ENCODE data around the gene RPP14.
"Not testable (repeated sequence)": the region's sequence is repeated elsewhere in the genome, so short reads cannot be mapped to it uniquely, and the experiment has no call there.

RPP14 gene

GRCh38 chr3:58329922-58330413 lies 23.9 kb downstream of the RPP14 start:
- Mint-ChIP-seq H3K9me3 (no peaks in the 10 kb centered on the region), H3K27me3 (no peaks in the 10 kb centered on the region), H3K4me1 (peaks cover 38% of the 10 kb centered on the region), H3K4me3 (no peak overlapping the region), H3K36me3 (no peaks in the 10 kb centered on the region), H3K27ac (no peak overlapping the region)
- CTCF ChIA-PET: interaction anchor here (0.7 to 3.4 kb wide), 4 partner anchors 9 to 193 kb away, joined by 3 to 13 read pairs (median 4); partner anchors contain the start of genes HTD2 and RPP14
- DNase-seq: no peak

- Mint-ChIP-seq H3K9me3 (no peaks in the 10 kb centered on the region), H3K27ac (no peak overlapping the region), H3K36me3 (peaks cover 8% of the 10 kb centered on the region), H3K4me3 (peak overlapping the region; percentile 66), H3K4me1 (peaks cover 39% of the 10 kb centered on the region), H3K27me3 (no peaks in the 10 kb centered on the region)
- no peak for DNase-seq
- CTCF ChIA-PET: interaction anchor here (1.0 to 6.1 kb wide), 5 partner anchors 9 to 162 kb away, joined by 3 to 45 read pairs (median 13); partner anchors contain the start of genes HTD2 and RPP14
Observed at GRCh38 chr3:58331593-58332152, 25.6 kb downstream of the RPP14 start.

- CTCF ChIA-PET: interaction anchor here (0.6 to 6.1 kb wide), 12 partner anchors 8 to 161 kb away, joined by 3 to 45 read pairs (median 5); partner anchors contain the start of genes HTD2 and RPP14
- H3K4me3 Mint-ChIP-seq: peak within 1 kb of the TSS; percentile 100
- peaks cover 8% of the 10 kb centered on the region for H3K36me3 Mint-ChIP-seq
- peak within 1 kb of the TSS; percentile 95 for H3K27ac Mint-ChIP-seq
- peak; percentile 84 for DNase-seq
- H3K4me1 Mint-ChIP-seq: peaks cover 39% of the 10 kb centered on the region
- H3K9me3 Mint-ChIP-seq: no peaks in the 10 kb centered on the region
- H3K27me3 Mint-ChIP-seq: no peaks in the 10 kb centered on the region
Observed at GRCh38 chr3:58332575-58333188, 26.6 kb downstream of the RPP14 start, which contains the start of gene PXK. PXK (plus strand) TSS chr3:58332892; CDS start chr3:58332989, 97 bp downstream.

- peaks cover 8% of the 10 kb centered on the region for H3K36me3 Mint-ChIP-seq
- CTCF ChIA-PET: interaction anchor here (0.6 to 6.1 kb wide), 16 partner anchors 9 to 159 kb away, joined by 3 to 45 read pairs (median 4); partner anchors contain the start of genes HTD2 and RPP14
- peaks cover 39% of the 10 kb centered on the region for H3K4me1 Mint-ChIP-seq
- H3K27ac Mint-ChIP-seq: peak overlapping the region; percentile 95
- DNase-seq: peak; percentile 54
- H3K27me3 Mint-ChIP-seq: no peaks in the 10 kb centered on the region
- H3K9me3 Mint-ChIP-seq: no peaks in the 10 kb centered on the region
- peak overlapping the region; percentile 100 for H3K4me3 Mint-ChIP-seq
Observed at GRCh38 chr3:58333206-58334012, 27.4 kb downstream of the RPP14 start.

- Mint-ChIP-seq H3K36me3 (peaks cover 10% of the 10 kb centered on the region), H3K27me3 (no peaks in the 10 kb centered on the region), H3K4me3 (peak overlapping the region; percentile 100), H3K27ac (peak overlapping the region; percentile 95), H3K9me3 (no peaks in the 10 kb centered on the region), H3K4me1 (peaks cover 39% of the 10 kb centered on the region)
- CTCF ChIA-PET: interaction anchor here (0.6 to 6.1 kb wide), 13 partner anchors 9 to 139 kb away, joined by 3 to 45 read pairs (median 4); partner anchors contain the start of gene HTD2
- no peak for DNase-seq
Observed at GRCh38 chr3:58334013-58334321, 27.9 kb downstream of the RPP14 start.

GRCh38 chr3:58334506-58334884 lies 28.4 kb downstream of the RPP14 start:
- Mint-ChIP-seq H3K4me3 (peak overlapping the region; percentile 27), H3K27ac (no peak overlapping the region)

GRCh38 chr3:58335652-58335947 lies 29.6 kb downstream of the RPP14 start:
- Mint-ChIP-seq H3K4me3 (no peak overlapping the region), H3K9me3 (no peaks in the 10 kb centered on the region), H3K36me3 (peaks cover 17% of the 10 kb centered on the region), H3K4me1 (peaks cover 38% of the 10 kb centered on the region), H3K27ac (peak overlapping the region; percentile 74), H3K27me3 (no peaks in the 10 kb centered on the region)
- CTCF ChIA-PET: interaction anchor here (0.9 to 6.1 kb wide), 7 partner anchors 9 to 79 kb away, joined by 3 to 45 read pairs (median 4); no protein-coding TSS in a partner anchor
- DNase-seq: no peak

More at GRCh38 chr3:58334506-58334884, 28.4 kb downstream of the RPP14 start:
- no peak for DNase-seq
- H3K9me3 Mint-ChIP-seq: no peaks in the 10 kb centered on the region
- peaks cover 39% of the 10 kb centered on the region for H3K4me1 Mint-ChIP-seq
- no peaks in the 10 kb centered on the region for H3K27me3 Mint-ChIP-seq
- CTCF ChIA-PET: interaction anchor here (0.9 to 6.1 kb wide), 11 partner anchors 10 to 139 kb away, joined by 3 to 45 read pairs (median 5); partner anchors contain the start of gene HTD2
- peaks cover 16% of the 10 kb centered on the region for H3K36me3 Mint-ChIP-seq

GRCh38 chr3:58336135-58336882 lies 30.3 kb downstream of the RPP14 start:
- Mint-ChIP-seq H3K9me3 (no peaks in the 10 kb centered on the region), H3K36me3 (peaks cover 21% of the 10 kb centered on the region), H3K27ac (no peak overlapping the region), H3K4me3 (no peak overlapping the region), H3K27me3 (no peaks in the 10 kb centered on the region), H3K4me1 (peaks cover 38% of the 10 kb centered on the region)
- DNase-seq: no peak
- CTCF ChIA-PET: interaction anchor here (0.9 to 6.1 kb wide), 5 partner anchors 8 to 79 kb away, joined by 3 to 45 read pairs (median 4); no protein-coding TSS in a partner anchor

- Mint-ChIP-seq H3K27me3 (no peaks in the 10 kb centered on the region), H3K9me3 (no peaks in the 10 kb centered on the region), H3K36me3 (peaks cover 23% of the 10 kb centered on the region), H3K4me3 (no peak overlapping the region), H3K4me1 (peaks cover 36% of the 10 kb centered on the region), H3K27ac (no peak overlapping the region)
- DNase-seq: no peak
- CTCF ChIA-PET: interaction anchor here (0.9 to 6.1 kb wide), 4 partner anchors 7 to 40 kb away, joined by 3 to 45 read pairs (median 10); no protein-coding TSS in a partner anchor
Observed at GRCh38 chr3:58337190-58337589, 31.1 kb downstream of the RPP14 start.

DNA sequence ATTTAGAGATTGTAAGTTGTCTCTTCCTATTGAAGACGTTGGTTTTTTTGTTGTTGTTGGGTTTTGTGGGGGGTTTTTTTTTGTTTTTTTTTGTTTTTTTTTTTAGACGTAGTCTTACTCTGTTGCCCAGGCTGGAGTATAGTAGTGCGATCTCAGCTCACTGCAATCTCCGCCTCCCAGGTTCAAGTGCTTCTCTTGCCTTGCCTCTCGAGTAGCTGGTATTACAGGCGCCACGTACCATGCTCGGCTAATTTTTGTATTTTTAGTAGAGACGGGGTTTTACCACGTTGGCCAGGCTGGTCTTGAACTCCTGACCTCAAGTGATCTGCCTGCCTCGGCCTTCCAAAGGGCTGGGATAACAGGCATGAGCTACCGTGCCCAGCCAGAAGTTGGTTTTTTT lies 33.1 kb downstream of the RPP14 start:
- H3K36me3 Mint-ChIP-seq: peaks cover 23% of the 10 kb centered on the region
- H3K4me1 Mint-ChIP-seq: peaks cover 28% of the 10 kb centered on the region
- not testable (repeated sequence) for H3K27me3 Mint-ChIP-seq, H3K9me3 Mint-ChIP-seq, DNase-seq, H3K27ac Mint-ChIP-seq, H3K4me3 Mint-ChIP-seq
- CTCF ChIA-PET: interaction anchor here (0.6 kb wide), 1 partner anchor 340 kb away, joined by 3 read pairs; no protein-coding TSS in a partner anchor

- DNase-seq: no peak
- peak overlapping the region; percentile 30 for H3K27ac Mint-ChIP-seq
- no peaks in the 10 kb centered on the region for H3K9me3 Mint-ChIP-seq
- peaks cover 15% of the 10 kb centered on the region for H3K4me1 Mint-ChIP-seq
- peaks cover 20% of the 10 kb centered on the region for H3K36me3 Mint-ChIP-seq
- CTCF ChIA-PET: no interaction called here
- H3K4me3 Mint-ChIP-seq: no peak overlapping the region
- no peaks in the 10 kb centered on the region for H3K27me3 Mint-ChIP-seq
Observed at GRCh38 chr3:58340594-58341244, 34.7 kb downstream of the RPP14 start.

DNA sequence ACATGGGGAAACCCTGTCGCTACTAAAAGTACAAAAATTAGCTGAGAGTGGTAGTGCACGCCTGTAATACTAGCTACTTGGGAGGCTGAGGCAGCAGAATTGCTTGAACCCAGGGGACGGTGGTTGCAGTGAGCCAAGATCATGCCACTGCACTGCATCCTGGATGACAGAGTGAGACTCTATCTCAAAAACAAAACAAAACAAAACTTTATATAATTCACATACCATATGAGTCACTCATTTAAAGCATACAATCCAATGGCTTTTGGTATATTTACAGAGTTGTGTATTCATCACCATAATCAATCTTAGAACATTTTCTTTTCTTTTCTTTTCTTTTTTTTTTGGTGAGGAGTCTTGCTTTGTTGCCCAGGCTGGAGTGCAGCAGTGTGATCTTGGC lies 35.3 kb downstream of the RPP14 start:
- no peaks in the 10 kb centered on the region for H3K9me3 Mint-ChIP-seq
- peaks cover 14% of the 10 kb centered on the region for H3K4me1 Mint-ChIP-seq
- peaks cover 15% of the 10 kb centered on the region for H3K36me3 Mint-ChIP-seq
- no peak overlapping the region for H3K27ac Mint-ChIP-seq
- no peak for DNase-seq
- H3K27me3 Mint-ChIP-seq: no peaks in the 10 kb centered on the region
- H3K4me3 Mint-ChIP-seq: no peak overlapping the region
- CTCF ChIA-PET: no interaction called here

DNA sequence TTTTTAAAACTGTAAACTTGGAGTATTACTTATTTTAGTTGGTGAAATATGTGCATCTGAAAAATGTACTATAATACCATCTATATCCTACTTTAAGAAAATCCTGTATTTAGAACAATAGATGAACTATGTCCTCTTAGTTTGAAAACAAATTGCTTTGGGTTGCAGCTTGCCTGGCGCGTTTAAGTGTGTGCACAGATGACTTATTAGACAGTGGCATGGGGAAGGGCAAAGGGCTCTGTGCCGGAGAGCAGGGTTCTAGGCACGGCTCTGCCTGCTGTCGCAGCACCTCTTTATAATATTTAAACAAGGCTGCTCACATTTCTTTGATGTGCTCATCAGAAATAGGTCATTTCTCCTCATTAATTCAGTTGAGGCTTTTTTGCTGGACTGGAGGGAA lies 36.6 kb downstream of the RPP14 start:
- peaks cover 14% of the 10 kb centered on the region for H3K4me1 Mint-ChIP-seq
- CTCF ChIA-PET: no interaction called here

More for the DNA sequence above, 36.6 kb downstream of the RPP14 start:
- DNase-seq: no peak
- H3K27me3 Mint-ChIP-seq: no peaks in the 10 kb centered on the region
- H3K36me3 Mint-ChIP-seq: peaks cover 18% of the 10 kb centered on the region
- H3K27ac Mint-ChIP-seq: no peak overlapping the region
- H3K4me3 Mint-ChIP-seq: no peak overlapping the region
- no peaks in the 10 kb centered on the region for H3K9me3 Mint-ChIP-seq

Measured in activated naive CD4-positive, alpha-beta T cell treated with anti-CD3 and anti-CD28 coated beads, Interleukin-2, amount 10 ng/mL, durations not matched to agents 7 days and 5 days (primary cell).